Neutrophil (primary cell): ENCODE results near the gene ZFAND2B.

Experiments
- H3K27ac ChIP-seq: fragments of 200-600 bp; sonication (generic); 2 replicates; pipeline ENCODE4 v1.5.1; 2016; ENCODE audit warnings: mild to moderate bottlenecking, moderate library complexity
- H3K27me3 ChIP-seq: fragments of 200-600 bp; sonication (generic); 2 replicates; pipeline ENCODE4 v1.6.0; 2016; ENCODE audit warnings: mild to moderate bottlenecking
- H3K36me3 ChIP-seq: fragments of 200-600 bp; sonication (generic); 2 replicates; pipeline ENCODE4 v1.5.1; 2017
- H3K4me1 ChIP-seq, 2 experiments: fragments of 200-600 bp in 1 of 2; sonication (generic) in 1 of 2; 1 replicate in 1 of 2; 2 replicates in 1 of 2; pipeline versions ENCODE4 v1.5.1 to v1.6.1; 2013 to 2016; ENCODE audit warnings: low read depth in 1 of 2, low read length in 1 of 2, mild to moderate bottlenecking in 1 of 2, moderate library complexity in 1 of 2; ENCODE audit not compliant: control insufficient read depth in 1 of 2, insufficient read depth in 1 of 2
- H3K4me3 ChIP-seq, 2 experiments: fragments of 200-600 bp in 1 of 2; sonication (generic) in 1 of 2; 1 replicate in 1 of 2; 2 replicates in 1 of 2; pipeline ENCODE4 v1.5.1; 2013 to 2016; ENCODE audit warnings: low read depth in 1 of 2, low read length in 1 of 2, mild to moderate bottlenecking in 1 of 2, moderate library complexity in 1 of 2
- H3K9me3 ChIP-seq: fragments of 200-600 bp; sonication (generic); 2 replicates; pipeline ENCODE4 v1.5.1; 2016
- CTCF ChIP-seq: fragments of 200-600 bp; sonication (generic); IDR thresholded peaks from 2 replicates; pipeline ENCODE4 v1.5.1; 2016; ENCODE audit warnings: antibody characterized with exemption

Gene ZFAND2B

GRCh38 chr2:219218732-219219701, 12.4 kb downstream of the ZFAND2B start, which contains the start of gene ABCB6:
Gene ABCB6, minus strand, starts transcription at chr2:219218958. Its CDS starts 285 bp downstream, at chr2:219218673.
- Histone ChIP-seq H3K4me3 (peak within 1 kb of the TSS; percentile 84 to 89), H3K36me3 (peaks cover 62% of the 10 kb centered on the region), H3K27me3 (peaks cover 29% of the 10 kb centered on the region), H3K27ac (peak within 1 kb of the TSS; percentile 69), H3K9me3 (no peaks in the 10 kb centered on the region), H3K4me1 (peaks cover 43 to 45% of the 10 kb centered on the region in 2 experiments)
- TF ChIP-seq CTCF, result peak; percentile 30

- no peak for TF ChIP-seq CTCF
- H3K4me1 ChIP-seq, result peaks cover 53 to 55% of the 10 kb centered on the region in 2 experiments
- peaks cover 29% of the 10 kb centered on the region for H3K27me3 ChIP-seq
- H3K4me3 ChIP-seq, result no peak overlapping the region
- no peaks in the 10 kb centered on the region for H3K9me3 ChIP-seq
- H3K36me3 ChIP-seq, result peaks cover 64% of the 10 kb centered on the region
- H3K27ac ChIP-seq, result no peak overlapping the region
Observed at GRCh38 chr2:219219784-219220532, 13.4 kb downstream of the ZFAND2B start.

- TF ChIP-seq CTCF, result no peak
- Histone ChIP-seq H3K27me3 (peaks cover 24% of the 10 kb centered on the region), H3K27ac (no peak overlapping the region), H3K36me3 (peaks cover 66% of the 10 kb centered on the region), H3K4me3 (no peak overlapping the region), H3K4me1 (peaks cover 61 to 63% of the 10 kb centered on the region in 2 experiments), H3K9me3 (no peaks in the 10 kb centered on the region)
Observed at GRCh38 chr2:219220652-219221402, 14.2 kb downstream of the ZFAND2B start.

- peaks cover 15% of the 10 kb centered on the region for H3K27me3 ChIP-seq
- H3K4me1 ChIP-seq, result peaks cover 72 to 75% of the 10 kb centered on the region in 2 experiments
Observed at GRCh38 chr2:219221957-219222518, 15.5 kb downstream of the ZFAND2B start.

More at GRCh38 chr2:219221957-219222518, 15.5 kb downstream of the ZFAND2B start:
- no peak for TF ChIP-seq CTCF
- Histone ChIP-seq H3K9me3 (no peaks in the 10 kb centered on the region), H3K36me3 (peaks cover 66% of the 10 kb centered on the region), H3K27ac (no peak overlapping the region), H3K4me3 (no peak overlapping the region)
